HEK293 (cell line): ENCODE data around the gene TEX14.

ENCODE experiments used
- ZEB2 ChIP-seq: fragments of 450-650 bp; formaldehyde crosslinking; IDR thresholded peaks from 2 replicates; pipeline ENCODE4 v1.5.1; 2016; ENCODE audit warnings: missing biosample characterization, missing genetic modification characterization
- ZNF121 ChIP-seq: fragments of 450-650 bp; formaldehyde crosslinking; IDR thresholded peaks from 2 replicates; pipeline ENCODE4 v1.5.1; 2016; ENCODE audit warnings: missing biosample characterization, missing genetic modification characterization
- ZNF792 ChIP-seq: fragments of 450-650 bp; formaldehyde crosslinking; IDR thresholded peaks from 2 replicates; pipeline ENCODE4 v1.5.1; 2016; ENCODE audit warnings: missing biosample characterization, missing genetic modification characterization

DNA sequence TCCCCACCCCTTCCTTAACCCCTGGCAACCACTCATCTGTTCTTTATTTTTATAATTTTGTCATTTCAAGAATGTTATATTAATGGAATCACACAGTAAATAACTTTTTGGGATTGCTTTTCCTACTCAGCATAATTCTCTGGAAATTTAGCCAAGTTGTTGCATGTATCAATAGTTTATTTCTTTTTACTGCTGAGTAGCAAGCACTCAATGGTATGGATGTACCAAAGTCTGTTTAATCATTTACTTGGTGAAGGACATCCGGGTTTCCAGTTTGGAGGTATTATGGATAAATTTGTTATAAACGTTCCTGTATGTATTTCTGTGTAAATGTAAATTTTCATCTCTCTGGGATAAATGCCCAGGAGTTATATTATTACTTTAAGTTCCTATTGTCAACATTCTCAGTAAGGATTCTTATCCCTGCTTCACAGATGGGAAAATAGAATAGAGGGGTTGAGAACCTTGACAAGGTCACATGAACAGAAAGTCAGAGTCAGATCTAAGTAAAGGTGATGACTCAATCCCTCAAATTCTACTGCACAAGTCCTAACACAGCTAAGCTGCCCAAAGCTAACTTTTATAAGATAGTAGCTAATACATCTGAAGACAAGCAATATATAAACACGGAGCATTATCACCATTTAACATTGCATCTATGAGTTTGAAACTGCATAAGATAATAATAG lies 115.0 kb downstream of the TEX14 start:
- TF ChIP-seq ZNF792 (tag by site-specific recombination): no peak
- no peak for TF ChIP-seq ZNF121
- no peak for TF ChIP-seq ZEB2
